Astrocyte of the spinal cord (primary cell): ENCODE measurements around the gene LENG1.
A peak's percentile ranks its signal among the peaks of the same experiment; 100 is the strongest.

Source experiments
- DNase-seq: peaks from one replicate; pipeline ENCODE4 v3.0.0; 2011; ENCODE audit warnings: low read depth, low spot score
- H3K4me3 ChIP-seq: 2 replicates; pipeline ENCODE4 v1.5.1; 2011; ENCODE audit warnings: low read depth, mild to moderate bottlenecking, low read length, moderate library complexity
- in situ Hi-C: cut with HindIII; loops from 2 replicates; pipeline ENCODE4 v1.10.0; 2017; ENCODE audit warnings: low sequenced_read_pairs
- TF ChIP-seq, protein P1 (sequence below): IDR thresholded peaks from 2 replicates; pipeline ENCODE4 v1.5.1; 2012; ENCODE audit warnings: low read depth, mild to moderate bottlenecking, low read length, inconsistent platforms

LENG1 gene

GRCh38 chr19:54206030-54206830 is 46.7 kb upstream of the LENG1 start:
- in situ Hi-C loops: no loop called here

DNA sequence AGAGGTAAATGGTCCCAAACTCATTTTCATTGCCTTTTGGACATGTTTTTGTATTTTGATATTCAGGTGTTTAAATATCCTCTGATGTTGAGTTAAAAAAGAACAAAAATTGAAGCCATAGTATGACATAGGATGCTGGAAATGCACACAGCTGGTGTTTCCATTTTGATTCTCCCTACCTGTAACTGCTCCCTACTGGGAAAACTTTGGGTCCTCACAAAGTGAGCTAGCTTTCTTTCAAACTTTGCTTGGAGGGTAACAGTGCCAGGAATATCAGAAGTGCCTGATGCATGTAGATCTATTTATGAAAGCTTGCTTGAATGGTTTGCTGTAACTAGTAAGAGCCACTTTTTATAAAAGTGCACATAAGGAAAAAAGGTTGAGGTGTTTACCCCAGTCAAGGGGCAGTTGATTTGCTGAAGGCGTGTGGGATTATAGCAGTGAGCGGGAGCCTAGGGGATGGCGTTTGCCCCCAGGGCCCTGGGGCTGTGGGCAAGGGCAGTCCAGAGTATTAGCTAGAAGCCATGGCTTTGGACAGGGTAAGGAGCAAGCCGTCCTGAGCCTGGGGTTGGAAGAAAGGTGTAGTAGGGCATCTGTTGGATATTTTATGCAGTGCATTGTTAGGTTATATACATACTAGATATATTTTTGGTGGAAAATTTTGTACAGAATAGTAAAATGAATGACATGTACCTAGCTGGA is 45.4 kb upstream of the LENG1 start:
- TF ChIP-seq, protein P1, sequence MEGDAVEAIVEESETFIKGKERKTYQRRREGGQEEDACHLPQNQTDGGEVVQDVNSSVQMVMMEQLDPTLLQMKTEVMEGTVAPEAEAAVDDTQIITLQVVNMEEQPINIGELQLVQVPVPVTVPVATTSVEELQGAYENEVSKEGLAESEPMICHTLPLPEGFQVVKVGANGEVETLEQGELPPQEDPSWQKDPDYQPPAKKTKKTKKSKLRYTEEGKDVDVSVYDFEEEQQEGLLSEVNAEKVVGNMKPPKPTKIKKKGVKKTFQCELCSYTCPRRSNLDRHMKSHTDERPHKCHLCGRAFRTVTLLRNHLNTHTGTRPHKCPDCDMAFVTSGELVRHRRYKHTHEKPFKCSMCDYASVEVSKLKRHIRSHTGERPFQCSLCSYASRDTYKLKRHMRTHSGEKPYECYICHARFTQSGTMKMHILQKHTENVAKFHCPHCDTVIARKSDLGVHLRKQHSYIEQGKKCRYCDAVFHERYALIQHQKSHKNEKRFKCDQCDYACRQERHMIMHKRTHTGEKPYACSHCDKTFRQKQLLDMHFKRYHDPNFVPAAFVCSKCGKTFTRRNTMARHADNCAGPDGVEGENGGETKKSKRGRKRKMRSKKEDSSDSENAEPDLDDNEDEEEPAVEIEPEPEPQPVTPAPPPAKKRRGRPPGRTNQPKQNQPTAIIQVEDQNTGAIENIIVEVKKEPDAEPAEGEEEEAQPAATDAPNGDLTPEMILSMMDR: no peak
- in situ Hi-C loops: no loop called here
- no peak overlapping the region for H3K4me3 ChIP-seq
- no peak for DNase-seq

More at GRCh38 chr19:54206030-54206830, 46.7 kb upstream of the LENG1 start:
- H3K4me3 ChIP-seq: no peak overlapping the region
- TF ChIP-seq, protein P1: no peak
- no peak for DNase-seq

DNA sequence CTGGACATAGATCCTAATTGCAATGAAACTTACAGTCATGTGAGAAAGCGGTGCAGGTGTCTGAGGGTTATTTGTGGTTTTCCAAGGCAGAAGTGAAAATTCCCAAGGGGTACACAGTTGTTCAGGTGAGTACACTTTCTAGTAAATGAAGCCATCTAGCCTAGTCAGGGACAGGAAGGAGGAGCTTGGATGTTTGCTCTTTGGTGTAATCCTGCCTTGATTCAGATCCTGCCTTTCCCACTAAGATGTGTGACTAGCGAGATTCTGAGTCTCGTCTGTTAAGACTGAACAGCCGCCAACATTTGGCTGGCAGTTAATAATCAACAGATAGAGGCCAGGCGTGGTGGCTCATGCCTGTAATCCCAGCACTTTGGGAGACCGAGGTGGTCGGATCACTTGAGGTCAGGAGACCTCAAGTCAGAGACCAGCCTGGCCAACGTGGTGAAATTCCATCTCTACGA is 43.7 kb upstream of the LENG1 start:
- in situ Hi-C loops: no loop called here
- no peak for DNase-seq
- TF ChIP-seq, protein P1: no peak
- H3K4me3 ChIP-seq: no peak overlapping the region

DNA sequence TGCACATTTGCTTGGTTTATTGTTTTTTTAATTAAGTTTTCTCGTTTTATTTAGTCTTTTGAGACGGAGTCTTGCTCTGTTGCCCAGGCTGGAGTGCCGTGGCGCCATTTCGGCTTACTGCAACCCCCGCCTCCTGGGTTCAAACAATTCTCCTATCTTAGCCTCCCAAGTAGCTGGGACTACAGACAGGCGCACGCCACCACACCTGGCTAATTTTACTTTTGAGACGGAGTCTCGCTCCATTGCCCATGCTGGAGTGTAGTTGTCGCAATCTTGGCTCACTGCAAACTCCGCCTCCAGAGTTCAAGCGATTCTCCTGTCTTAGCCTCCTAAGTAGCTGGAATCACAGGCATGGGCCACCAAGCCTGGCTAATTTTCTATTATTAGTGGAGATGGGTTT is 42.5 kb upstream of the LENG1 start:
- no peak for DNase-seq
- TF ChIP-seq, protein P1: no peak
- peak overlapping the region; percentile 95 for H3K4me3 ChIP-seq
- in situ Hi-C loops: no loop called here

DNA sequence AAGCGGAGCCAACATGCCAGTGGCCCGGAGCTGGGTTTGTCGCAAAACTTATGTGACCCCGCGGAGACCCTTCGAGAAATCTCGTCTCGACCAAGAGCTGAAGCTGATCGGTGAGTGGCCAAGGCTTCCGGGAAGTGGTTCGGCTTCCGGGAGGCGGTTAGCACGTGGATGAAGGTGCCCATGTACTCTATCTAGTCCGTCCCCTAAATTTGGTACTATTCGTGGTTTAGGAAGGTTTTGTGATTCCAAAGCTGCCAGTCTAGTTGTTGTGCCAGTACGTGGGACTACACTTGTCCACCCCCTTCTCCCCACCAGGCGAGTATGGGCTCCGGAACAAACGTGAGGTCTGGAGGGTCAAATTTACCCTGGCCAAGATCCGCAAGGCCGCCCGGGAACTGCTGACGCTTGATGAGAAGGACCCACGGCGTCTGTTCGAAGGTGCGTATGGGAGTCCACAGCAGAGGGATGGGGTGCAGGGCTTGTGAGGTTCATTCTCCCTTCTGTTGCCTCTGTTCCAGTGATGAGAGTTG is 41.7 kb upstream of the LENG1 start:
- peak overlapping the region; percentile 95 for H3K4me3 ChIP-seq
- in situ Hi-C loops: no loop called here
- no peak for DNase-seq
- TF ChIP-seq, protein P1: no peak

GRCh38 chr19:54199401-54199800 is 39.9 kb upstream of the LENG1 start:
- in situ Hi-C loops: no loop called here
- no peak overlapping the region for H3K4me3 ChIP-seq
- no peak for DNase-seq
- TF ChIP-seq, protein P1: no peak
